K562 (cell line): ENCODE results near the gene ZNF773. TPM values are rescaled to one million over a fixed set of nuclear protein-coding genes. Genes with fewer than 3 reads are reported as not detected.
A peak's percentile ranks its signal among the peaks of the same experiment; 100 is the strongest.

Experiments
- CBFA2T3 ChIP-seq: fragments of 450-650 bp; IDR thresholded peaks from 2 replicates; pipeline ENCODE4 v1.6.1; 2017
- MNT ChIP-seq, 2 experiments: fragments of 450-650 bp; conservative IDR thresholded peaks; 2 replicates each; pipeline ENCODE4 v1.6.1; 2017; ENCODE audit warnings: mild to moderate bottlenecking in 2 of 2, moderate library complexity in 2 of 2
- NCOA1 ChIP-seq: fragments of 450-650 bp; IDR thresholded peaks from 2 replicates; pipeline ENCODE4 v1.6.1; 2016; ENCODE audit warnings: low read depth
- RBFOX2 ChIP-seq: fragments of 200-400 bp; formaldehyde crosslinking; IDR thresholded peaks from 2 replicates; pipeline ENCODE4 v1.6.1; 2017; ENCODE audit warnings: low read depth, mild to moderate bottlenecking, low read length, moderate library complexity
- SMAD3 ChIP-seq: fragments of 450-650 bp; formaldehyde crosslinking; conservative IDR thresholded peaks from 2 replicates; pipeline ENCODE4 v1.4.0; 2020; ENCODE audit warnings: mild to moderate bottlenecking
- TEAD4 ChIP-seq, 2 experiments: sonication (generic) in 1 of 2; formaldehyde crosslinking in 1 of 2; IDR thresholded peaks; 2 replicates each; pipeline versions ENCODE4 v1.6.1 to v1.8.0; 2012 to 2022; ENCODE audit warnings: borderline replicate concordance in 1 of 2, inconsistent platforms in 1 of 2, low read length in 1 of 2, mild to moderate bottlenecking in 1 of 2, missing genetic modification reagents in 1 of 2
- VEZF1 ChIP-seq: fragments of 200-800 bp; sonication (Bioruptor generic); IDR thresholded peaks from 2 replicates; pipeline ENCODE4 v1.6.1; 2017; ENCODE audit warnings: missing genetic modification characterization, missing compliant biosample characterization
- ZBTB11 ChIP-seq, 3 experiments: fragments of 200-800 bp in 1 of 3; fragments of 250-450 bp in 1 of 3; fragments of 450-650 bp in 1 of 3; sonication (Bioruptor Pico) in 1 of 3; sonication (Bioruptor generic) in 1 of 3; formaldehyde crosslinking in 1 of 3; IDR thresholded peaks; 2 replicates each; pipeline versions ENCODE4 v1.6.1 to v1.8.0; 2016 to 2022; ENCODE audit warnings: mild to moderate bottlenecking in 2 of 3, missing genetic modification characterization in 2 of 3, missing compliant biosample characterization in 1 of 3, moderate library complexity in 1 of 3
- ZBTB40 ChIP-seq, 2 experiments: fragments of 450-650 bp in 1 of 2; sonication (generic) in 1 of 2; formaldehyde crosslinking in 1 of 2; IDR thresholded peaks; 2 replicates each; pipeline versions ENCODE4 v1.7.1 to v1.9.0; 2016 to 2022; ENCODE audit warnings: inconsistent platforms in 1 of 2, mild to moderate bottlenecking in 1 of 2, missing genetic modification reagents in 1 of 2
- polyA plus RNA-seq, 8 experiments: library from polyadenylated mRNA; depleted of rRNA in 4 of 8; stranded (reverse) in 5 of 8; unstranded in 3 of 8; fragments of >200 nt; fragmentation: Nextera tagmentation in 2 of 8; fragmentation: Illumina TruSeq in 1 of 8; extraction: Ambion mirVana in 2 of 8; extraction: Trizol in 1 of 8; gene quantifications; 2 replicates each; pipeline versions ENCODE4 v1.2.1 to v1.2.3, GENCODE V29; 2011 to 2014; ENCODE audit warnings: inconsistent platforms in 1 of 8, missing spikeins in 1 of 8
- total RNA-seq, 7 experiments: library from RNA; depleted of rRNA in 6 of 7; stranded (reverse); fragments of >200 nt in 6 of 7; fragmentation: Illumina TruSeq in 2 of 7; extraction: Trizol in 2 of 7; gene quantifications; 2 replicates each; pipeline versions ENCODE4 v1.2.1 to v1.2.3, GENCODE V29; 2011 to 2021; ENCODE audit warnings: low replicate concordance in 1 of 7

ZNF773 gene
- total and polyA plus RNA-seq, 9 of the 15 experiments (the other 6 are each of a cell fraction or from before 2014, with no cell fraction given): 0.04 to 2.0 (median 0.45) TPM; not detected in 3

- TF ChIP-seq MNT (conservative IDR thresholded peaks at IDR 0.05) (peak in 1 of 2 experiments; percentile 51; a peak in 1 of 4 replicates), VEZF1 (CRISPR knock-in tag) (no peak), SMAD3 (CRISPR knock-in tag) (no peak), TEAD4 (IDR thresholded peaks at IDR 0.05; ENCODE audit: low read length) (no peak), TEAD4 (CRISPR knock-in tag; IDR thresholded peaks at IDR 0.05; ENCODE audit: borderline replicate concordance) (no peak), CBFA2T3 (no peak), NCOA1 (no peak), ZBTB40 (IDR thresholded peaks at IDR 0.05) (peak; percentile 85), ZBTB40 (CRISPR knock-in tag; IDR thresholded peaks at IDR 0.05) (no peak), RBFOX2 (peak; percentile 46), ZBTB11 (CRISPR knock-in tag; IDR thresholded peaks at IDR 0.05) (peak; percentile 58 to 93 (median 92); a peak in 5 of 6 replicates)
Observed at GRCh38 chr19:57527136-57527881, 27.6 kb downstream of the ZNF773 start, which contains the start of gene ZNF549 (continued).
